ENCODE measurements around the gene CACNG4. TPM values are rescaled to one million over a fixed set of nuclear protein-coding genes. Genes with fewer than 3 reads are reported as not detected.

Gene CACNG4
- total RNA-seq, 2 donors from 2014 or later = not detected

GRCh38 chr17:66935717-66936116, 28.8 kb upstream of the CACNG4 start:
- no peak for ATAC-seq
- Mint-ChIP-seq H3K27ac (no peak overlapping the region), H3K4me1 (ENCODE audit: low read depth in 2 of 2) (no peaks in the 10 kb centered on the region), H3K9me3 (no peaks in the 10 kb centered on the region), H3K4me3 (no peak overlapping the region), H3K27me3 (peaks cover 29% of the 10 kb centered on the region in 2 donors), H3K36me3 (no peaks in the 10 kb centered on the region)
- DNase-seq (ENCODE audit: low spot score) = no peak

GRCh38 chr17:66938656-66939055, 25.9 kb upstream of the CACNG4 start:
- no peaks in the 10 kb centered on the region for H3K9me3 Mint-ChIP-seq

GRCh38 chr17:66939461-66940114, 24.9 kb upstream of the CACNG4 start:
- no peak overlapping the region for H3K27ac Mint-ChIP-seq
- ATAC-seq (no peak), DNase-seq (ENCODE audit: low spot score) (no peak)
- H3K9me3 Mint-ChIP-seq = no peaks in the 10 kb centered on the region
- no peak overlapping the region for H3K4me3 Mint-ChIP-seq
- H3K36me3 Mint-ChIP-seq = no peaks in the 10 kb centered on the region
- H3K4me1 Mint-ChIP-seq (ENCODE audit: low read depth in 2 of 2) = no peaks in the 10 kb centered on the region
- peaks cover 53 to 58% of the 10 kb centered on the region in 2 donors for H3K27me3 Mint-ChIP-seq

More at GRCh38 chr17:66938656-66939055, 25.9 kb upstream of the CACNG4 start:
- peaks cover 47 to 49% of the 10 kb centered on the region in 2 donors for H3K27me3 Mint-ChIP-seq
- DNase-seq (ENCODE audit: low spot score) = no peak
- H3K27ac Mint-ChIP-seq = no peak overlapping the region
- H3K4me3 Mint-ChIP-seq = no peak overlapping the region
- H3K4me1 Mint-ChIP-seq (ENCODE audit: low read depth in 2 of 2) = no peaks in the 10 kb centered on the region
- no peak for ATAC-seq
- H3K36me3 Mint-ChIP-seq = no peaks in the 10 kb centered on the region

- H3K9me3 Mint-ChIP-seq = no peaks in the 10 kb centered on the region
- no peak overlapping the region for H3K27ac Mint-ChIP-seq
- H3K4me3 Mint-ChIP-seq = no peak overlapping the region
- no peaks in the 10 kb centered on the region for H3K36me3 Mint-ChIP-seq
- H3K27me3 Mint-ChIP-seq = peaks cover 60 to 67% of the 10 kb centered on the region in 2 donors
- ATAC-seq = no peak
- H3K4me1 Mint-ChIP-seq (ENCODE audit: low read depth in 2 of 2) = no peaks in the 10 kb centered on the region
- DNase-seq (ENCODE audit: low spot score) = no peak
Observed at GRCh38 chr17:66941249-66941648, 23.3 kb upstream of the CACNG4 start.

GRCh38 chr17:66941773-66942450, 22.6 kb upstream of the CACNG4 start:
- Mint-ChIP-seq H3K27ac (no peak overlapping the region), H3K27me3 (peaks cover 61 to 67% of the 10 kb centered on the region in 2 donors), H3K9me3 (no peaks in the 10 kb centered on the region), H3K36me3 (no peaks in the 10 kb centered on the region), H3K4me1 (ENCODE audit: low read depth in 2 of 2) (no peaks in the 10 kb centered on the region), H3K4me3 (no peak overlapping the region)
- ATAC-seq (peak in 1 of 2 donors; percentile 35), DNase-seq (ENCODE audit: low spot score) (peak; percentile 50)

GRCh38 chr17:66942451-66943264, 21.8 kb upstream of the CACNG4 start:
- Mint-ChIP-seq H3K4me3 (no peak overlapping the region), H3K4me1 (ENCODE audit: low read depth in 2 of 2) (no peaks in the 10 kb centered on the region), H3K9me3 (no peaks in the 10 kb centered on the region), H3K27me3 (peaks cover 57 to 60% of the 10 kb centered on the region in 2 donors), H3K27ac (no peak overlapping the region), H3K36me3 (no peaks in the 10 kb centered on the region)
- DNase-seq (ENCODE audit: low spot score) = peak; percentile 20
- ATAC-seq = no peak

GRCh38 chr17:66943484-66943883, 21.0 kb upstream of the CACNG4 start:
- H3K27ac Mint-ChIP-seq = no peak overlapping the region
- no peak overlapping the region for H3K4me3 Mint-ChIP-seq
- ATAC-seq (no peak), DNase-seq (ENCODE audit: low spot score) (no peak)
- H3K4me1 Mint-ChIP-seq (ENCODE audit: low read depth in 2 of 2) = no peaks in the 10 kb centered on the region
- no peaks in the 10 kb centered on the region for H3K9me3 Mint-ChIP-seq
- H3K27me3 Mint-ChIP-seq = peaks cover 53% of the 10 kb centered on the region in 2 donors
- no peaks in the 10 kb centered on the region for H3K36me3 Mint-ChIP-seq

GRCh38 chr17:66944351-66945146, 20.0 kb upstream of the CACNG4 start:
- Mint-ChIP-seq H3K27me3 (peaks cover 56 to 62% of the 10 kb centered on the region in 2 donors), H3K9me3 (no peaks in the 10 kb centered on the region), H3K4me1 (ENCODE audit: low read depth in 2 of 2) (no peaks in the 10 kb centered on the region), H3K36me3 (no peaks in the 10 kb centered on the region), H3K4me3 (no peak overlapping the region), H3K27ac (no peak overlapping the region)
- ATAC-seq = no peak
- DNase-seq (ENCODE audit: low spot score) = no peak

- no peak overlapping the region for H3K4me3 Mint-ChIP-seq
- H3K9me3 Mint-ChIP-seq = no peaks in the 10 kb centered on the region
- no peaks in the 10 kb centered on the region for H3K36me3 Mint-ChIP-seq
- H3K4me1 Mint-ChIP-seq (ENCODE audit: low read depth in 2 of 2) = no peaks in the 10 kb centered on the region
- no peak overlapping the region for H3K27ac Mint-ChIP-seq
- H3K27me3 Mint-ChIP-seq = peaks cover 58 to 70% of the 10 kb centered on the region in 2 donors
- DNase-seq (ENCODE audit: low spot score) (no peak), ATAC-seq (no peak)
Observed at GRCh38 chr17:66945147-66945835, 19.2 kb upstream of the CACNG4 start.

- ATAC-seq (no peak), DNase-seq (ENCODE audit: low spot score) (no peak)
- H3K36me3 Mint-ChIP-seq = no peaks in the 10 kb centered on the region
- no peaks in the 10 kb centered on the region for H3K9me3 Mint-ChIP-seq
- H3K4me3 Mint-ChIP-seq = no peak overlapping the region
- H3K4me1 Mint-ChIP-seq (ENCODE audit: low read depth in 2 of 2) = no peaks in the 10 kb centered on the region
- H3K27ac Mint-ChIP-seq = no peak overlapping the region
- peaks cover 58 to 74% of the 10 kb centered on the region in 2 donors for H3K27me3 Mint-ChIP-seq
Observed at GRCh38 chr17:66946251-66946650, 18.3 kb upstream of the CACNG4 start.

- Mint-ChIP-seq H3K4me1 (ENCODE audit: low read depth in 2 of 2) (no peaks in the 10 kb centered on the region), H3K27ac (no peak overlapping the region), H3K9me3 (no peaks in the 10 kb centered on the region), H3K27me3 (peaks cover 50 to 63% of the 10 kb centered on the region in 2 donors), H3K4me3 (no peak overlapping the region), H3K36me3 (no peaks in the 10 kb centered on the region)
- no peak for ATAC-seq
- no peak for DNase-seq (ENCODE audit: low spot score)
Observed at GRCh38 chr17:66947311-66947710, 17.2 kb upstream of the CACNG4 start.

- Mint-ChIP-seq H3K27ac (no peak overlapping the region), H3K9me3 (no peaks in the 10 kb centered on the region), H3K27me3 (peaks cover 44 to 56% of the 10 kb centered on the region in 2 donors), H3K36me3 (no peaks in the 10 kb centered on the region), H3K4me1 (ENCODE audit: low read depth in 2 of 2) (no peaks in the 10 kb centered on the region), H3K4me3 (no peak overlapping the region)
- DNase-seq (ENCODE audit: low spot score) (no peak), ATAC-seq (no peak)
Observed at GRCh38 chr17:66948061-66948750, 16.3 kb upstream of the CACNG4 start.

All from natural killer cell treated with Interleukin-12 subunit alpha and Interleukin-12 subunit beta and Interleukin-15 and Interleukin-18, amount 100 ng/mL, for 72 hours (primary cell).